H1 (cell line): Measurements from ENCODE around the gene SBK2. TPM values are rescaled to one million over a fixed set of nuclear protein-coding genes. Genes with fewer than 3 reads are reported as not detected.

Source experiments
- CBX5 ChIP-seq: fragments of 300-800, 300-1000 bp; sonication (generic); IDR thresholded peaks from 2 replicates; pipeline ENCODE4 v1.7.1; 2016; ENCODE audit warnings: antibody characterized with exemption, low read length, low read depth
- CHD1 ChIP-seq: IDR thresholded peaks from 2 replicates; pipeline ENCODE4 v1.6.1; 2012; ENCODE audit warnings: low read depth, low read length, improper control_type of control experiment
- EGR1 ChIP-seq: IDR thresholded peaks from 2 replicates; pipeline ENCODE4 v1.6.1; 2011; ENCODE audit warnings: low read depth, low read length, borderline replicate concordance
- POU5F1 ChIP-seq: IDR thresholded peaks from 2 replicates; pipeline ENCODE4 v1.6.1; 2011; ENCODE audit warnings: low read depth, mild to moderate bottlenecking, low read length, moderate library complexity
- RAD21 ChIP-seq, 2 experiments: IDR thresholded peaks in 1 of 2; conservative IDR thresholded peaks in 1 of 2; 2 replicates each; pipeline ENCODE4 v1.6.1; 2011; ENCODE audit warnings: low read depth in 2 of 2, low read length in 2 of 2, improper control_type of control experiment in 1 of 2, inconsistent platforms in 1 of 2, mild to moderate bottlenecking in 1 of 2, moderate library complexity in 1 of 2
- RBBP5 ChIP-seq: IDR thresholded peaks from 2 replicates; pipeline ENCODE4 v1.7.1; 2012; ENCODE audit warnings: low read depth, mild to moderate bottlenecking, inconsistent platforms, low read length, moderate library complexity, borderline replicate concordance
- SP2 ChIP-seq: IDR thresholded peaks from 2 replicates; pipeline ENCODE4 v1.6.1; 2012; ENCODE audit warnings: mild to moderate bottlenecking, low read length, inconsistent platforms
- YY1 ChIP-seq: IDR thresholded peaks from 2 replicates; pipeline ENCODE4 v1.6.1; 2011; ENCODE audit warnings: low read depth, mild to moderate bottlenecking, low read length
- polyA plus RNA-seq, 7 experiments: library from polyadenylated mRNA; depleted of rRNA in 3 of 7; stranded (reverse) in 5 of 7; unstranded in 2 of 7; fragments of >200 nt in 5 of 7; fragments of 200-250 nt in 2 of 7; gene quantifications; 1 replicate in 5 of 7; 2 replicates in 1 of 7; 4 replicates in 1 of 7; pipeline versions ENCODE4 v1.2.1 to v1.2.3, GENCODE V29; 2011 to 2013; ENCODE audit warnings: missing spikeins in 2 of 7, mixed read lengths in 2 of 7
- total RNA-seq: library from RNA; stranded (reverse); fragmentation: NEBNext Ultra II Directional; extraction: Animal tissue kit (Norgen Biotek cat#: 25700); gene quantifications from 2 replicates; pipeline ENCODE4 v1.2.1, GENCODE V29; 2021
- TF ChIP-seq, protein P1 (sequence below): IDR thresholded peaks from 2 replicates; pipeline ENCODE4 v1.6.1; 2011; ENCODE audit warnings: low read depth, mild to moderate bottlenecking, low read length; ENCODE audit not compliant: insufficient read depth
- TF ChIP-seq, protein P2 (sequence below): IDR thresholded peaks from 2 replicates; pipeline ENCODE4 v1.6.1; 2011; ENCODE audit warnings: low read length, improper control_type of control experiment

Gene SBK2
- total and polyA plus RNA-seq, 2 of the 8 experiments (the other 6 are each of a cell fraction or from before 2014, with no cell fraction given), result 3.2 to 4.1 TPM

DNA sequence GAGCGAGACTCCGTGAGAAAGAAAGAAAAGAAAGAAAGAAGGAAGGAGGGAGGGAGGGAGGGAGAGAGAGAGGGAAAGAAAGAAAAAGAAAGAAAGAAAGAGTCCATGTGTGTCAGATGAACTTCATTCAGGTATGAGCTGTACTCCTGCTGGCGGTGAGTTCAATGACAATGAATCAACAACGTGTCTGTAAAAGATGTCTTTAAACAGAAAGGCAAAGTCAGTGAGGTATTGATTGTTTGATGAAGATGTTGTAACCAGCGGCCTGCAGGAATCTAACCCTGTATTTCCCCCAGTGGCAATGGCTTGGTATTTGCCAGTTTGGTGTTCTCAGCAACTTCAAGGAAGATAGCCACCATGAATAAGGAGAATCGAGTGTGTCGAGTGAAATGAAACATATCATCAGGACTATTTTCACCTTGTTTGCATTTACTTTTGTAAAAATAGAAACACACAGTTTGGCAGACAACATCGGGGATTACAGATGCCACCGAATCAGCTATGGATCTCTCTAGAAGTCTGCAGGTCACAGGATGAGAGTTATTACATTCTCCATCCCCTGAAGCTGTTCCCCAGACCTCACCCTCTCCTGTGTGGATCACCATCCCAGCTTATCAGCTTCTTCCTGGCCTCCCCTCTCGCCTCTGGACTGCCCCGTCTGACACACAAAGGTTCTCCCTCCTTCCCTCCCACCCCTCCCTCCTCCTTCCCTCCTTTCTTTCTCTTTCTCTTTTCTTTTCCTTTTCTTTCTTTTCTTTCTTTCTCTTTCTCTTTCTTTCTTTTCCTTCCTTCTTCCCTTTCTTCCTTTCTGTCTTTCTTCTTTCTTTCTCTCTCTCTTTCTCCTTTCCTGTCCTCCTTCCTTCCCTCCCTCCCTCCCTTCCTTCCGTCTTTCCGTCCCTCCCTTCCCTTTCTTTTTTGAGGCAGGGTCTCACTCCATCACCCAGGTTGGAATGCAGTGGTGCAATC is 16.6 kb upstream of the SBK2 start (continued):
- TF ChIP-seq, protein P1, sequence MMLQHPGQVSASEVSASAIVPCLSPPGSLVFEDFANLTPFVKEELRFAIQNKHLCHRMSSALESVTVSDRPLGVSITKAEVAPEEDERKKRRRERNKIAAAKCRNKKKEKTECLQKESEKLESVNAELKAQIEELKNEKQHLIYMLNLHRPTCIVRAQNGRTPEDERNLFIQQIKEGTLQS, result no peak
- no peak for TF ChIP-seq CHD1
- no peak for TF ChIP-seq POU5F1
- no peak for TF ChIP-seq RAD21 (IDR thresholded peaks at IDR 0.05 in 1 of 2, conservative IDR thresholded peaks at IDR 0.05 in 1 of 2; ENCODE audit: low read depth in 2 of 2, low read length in 2 of 2)
- no peak for TF ChIP-seq YY1
- TF ChIP-seq RBBP5, result no peak
- no peak for TF ChIP-seq EGR1
- TF ChIP-seq, protein P2, sequence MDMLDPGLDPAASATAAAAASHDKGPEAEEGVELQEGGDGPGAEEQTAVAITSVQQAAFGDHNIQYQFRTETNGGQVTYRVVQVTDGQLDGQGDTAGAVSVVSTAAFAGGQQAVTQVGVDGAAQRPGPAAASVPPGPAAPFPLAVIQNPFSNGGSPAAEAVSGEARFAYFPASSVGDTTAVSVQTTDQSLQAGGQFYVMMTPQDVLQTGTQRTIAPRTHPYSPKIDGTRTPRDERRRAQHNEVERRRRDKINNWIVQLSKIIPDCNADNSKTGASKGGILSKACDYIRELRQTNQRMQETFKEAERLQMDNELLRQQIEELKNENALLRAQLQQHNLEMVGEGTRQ, result no peak
- no peak for TF ChIP-seq SP2
- no peak for TF ChIP-seq CBX5
- TF ChIP-seq, all 59 proteins: peak for 0
